Heart right ventricle (tissue), 16 donors: ENCODE results near the gene CUTC. TPM values are rescaled to one million over a fixed set of nuclear protein-coding genes. Genes with fewer than 3 reads are reported as not detected.
"Not testable (repeated sequence)": the region's sequence is repeated elsewhere in the genome, so short reads cannot be mapped to it uniquely, and the experiment has no call there.

Experiments
- ATAC-seq, 8 donors: fragments of 200-7000 bp; cut with Tn5 transposase; one replicate each; pipeline ENCODE4 v1.9.1; 2020; ENCODE audit warnings: mild to moderate bottlenecking in 8 of 8, moderate library complexity in 8 of 8, moderate number of reproducible peaks in 1 of 8
- DNase-seq, 2 donors: peaks; one replicate each; pipeline ENCODE4 v3.0.0-alpha.2; 2020
- H3K27ac ChIP-seq, 10 donors: fragments of 200-600 bp; sonication (generic) in 2 of 10; one replicate each; pipeline versions ENCODE4 v1.5.0 to v1.8.0; 2020 to 2022; ENCODE audit warnings: mild to moderate bottlenecking in 3 of 10
- H3K27me3 ChIP-seq, 7 donors: fragments of 200-600 bp; one replicate each; pipeline ENCODE4 v1.8.0; 2021 to 2022; ENCODE audit warnings: mild to moderate bottlenecking in 2 of 7
- H3K36me3 ChIP-seq, 9 donors: fragments of 200-600 bp; sonication (generic) in 1 of 9; one replicate each; pipeline versions ENCODE4 v1.5.0 to v1.8.0; 2020 to 2022; ENCODE audit warnings: mild to moderate bottlenecking in 2 of 9
- H3K4me1 ChIP-seq, 9 donors: fragments of 200-600 bp; sonication (generic) in 1 of 9; one replicate each; pipeline versions ENCODE4 v1.5.0 to v1.8.0; 2020 to 2022; ENCODE audit warnings: mild to moderate bottlenecking in 4 of 9
- H3K4me3 ChIP-seq, 10 donors: fragments of 200-600 bp; sonication (generic) in 2 of 10; one replicate each; pipeline versions ENCODE4 v1.5.0 to v1.8.0; 2020 to 2022; ENCODE audit warnings: mild to moderate bottlenecking in 7 of 10, moderate library complexity in 2 of 10
- H3K9me3 ChIP-seq, 11 donors: fragments of 200-600 bp in 10 of 11; sonication (generic) in 2 of 11; one replicate each; pipeline versions ENCODE4 v1.5.0 to v1.8.0; 2013 to 2022; ENCODE audit warnings: mild to moderate bottlenecking in 2 of 11, control low read depth in 1 of 11, moderate library complexity in 1 of 11
- CTCF ChIP-seq, 9 donors: fragments of 200-600 bp; sonication (generic) in 2 of 9; IDR thresholded peaks; one replicate each; pipeline versions ENCODE4 v1.5.0 to v1.8.0; 2021 to 2022; ENCODE audit warnings: antibody characterized with exemption in 9 of 9, mild to moderate bottlenecking in 5 of 9, moderate library complexity in 1 of 9
- WGBS, 2 donors: extraction: QIAGEN DNeasy Blood & Tissue Kit; methylation state at CpG; one replicate each; pipeline ENCODE4 v1.1.7; 2013; ENCODE audit warnings: inconsistent platforms in 1 of 2; 5-methylcytosine and 5-hydroxymethylcytosine counted together
- intact Hi-C, 10 donors: fragments of 100-400 bp; cut with DNase I; formaldehyde crosslinking; loops; one replicate each; pipeline versions ENCODE4 v1.11.1 to v1.14.2; 2022
- polyA plus RNA-seq, 2 donors: library from polyadenylated mRNA; stranded (reverse); fragments of 200-250 nt; gene quantifications; one replicate each; pipeline ENCODE4 v1.2.3, GENCODE V29; 2013
- total RNA-seq, 10 donors: library from RNA; stranded (reverse); fragmentation: NEBNext Ultra II Directional in 3 of 10; extraction: Animal tissue kit (Norgen Biotek cat#: 25700) in 3 of 10; gene quantifications; one replicate each; pipeline versions ENCODE4 v1.2.1 to v1.2.4, GENCODE V29; 2021 to 2023
- donor health status: Arrhythmogenic right ventricular cardiomyopathy.
- donor health status: ischemic (EF 13 %, LVEDD 7.1; RV severe dilation, severe dysfunction).
- donor health status: healthy with polysubstance abuse.
- donor health status: DM: no; HTN: yes; CAD: no.
- donor health status: DM: no; HTN: no; CAD: no.
- donor health status: ischemic (EF 25% LVEDD 6.9; RV normal size, moderate dysfunction).
- donor health status: ischemic (EF 25% LVEDD 5.7; RV mildly dilated, moderate dysfunction).
- donor health status: healthy.
- donor health status: DM: yes; HTN: yes; CAD: no.
- donor health status: Ischemic cardiomyopathy.
- donor health status: ischemic (EF 35%, LVEDD 5.7; RV mildly dilated, moderate dysfunction).
- donor health status: nonischemic (EF 11% LVEDD 7.7; RV severe dilation, severe dysfunction).
- donor health status: DM: yes; HTN: yes; CAD: no.
- donor health status: PGD.
- donor health status: ischemic (EF 29% LVEDD 5.4; RV normal size, mild dysfunction).
- donor health status: nonischemic (EF 23%, LVEDD 6.1; RV moderate dilation, normal function).

CUTC gene
- total and polyA plus RNA-seq, 12 donors = 29.7 to 43.7 (median 35.7) TPM

GRCh38 chr10:99733366-99733765 lies 1.3 kb downstream of the CUTC start:
- DNase-seq (no peak), ATAC-seq (no peak)
- Histone ChIP-seq H3K4me3 (peak overlapping the region in 6 of 10 donors; percentile 1 to 94 (median 85)), H3K27me3 (no peaks in the 10 kb centered on the region), H3K4me1 (peaks cover 0 to 41% (median 24%) of the 10 kb centered on the region in 9 donors), H3K9me3 (no peaks in the 10 kb centered on the region), H3K27ac (peak overlapping the region in 1 of 10 donors; percentile 97), H3K36me3 (peaks cover 0 to 41% (median 12%) of the 10 kb centered on the region in 9 donors)
- intact Hi-C loops = loop anchor here in 3 of 10 donors (2.0 to 10.0 kb wide), 3 partner anchors 111 to 303 kb away; partner anchors contain the start of genes GOT1 (in 2 of the 3) and SLC25A28 (in 1 of the 3)
- no peak for TF ChIP-seq CTCF (IDR thresholded peaks at IDR 0.05)
- WGBS, 2 donors = 76 to 77% methylated on average over 8 of the region's 8 CpGs

GRCh38 chr10:99734111-99734510 lies 2.1 kb downstream of the CUTC start:
- intact Hi-C loops = loop anchor here in 2 of 10 donors (5.0 to 10.0 kb wide), 2 partner anchors 112 to 299 kb away; partner anchors contain the start of genes GOT1 (in 1 of the 2) and SLC25A28 (in 1 of the 2)
- Histone ChIP-seq H3K4me1 (peaks cover 0 to 41% (median 24%) of the 10 kb centered on the region in 9 donors), H3K36me3 (peaks cover 0 to 41% (median 13%) of the 10 kb centered on the region in 9 donors)
- not testable (repeated sequence) for DNase-seq, ATAC-seq, H3K27me3 ChIP-seq, H3K4me3 ChIP-seq, H3K9me3 ChIP-seq, H3K27ac ChIP-seq
- WGBS, 2 donors = 97 to 100% methylated on average over 10 of the region's 10 CpGs

GRCh38 chr10:99740260-99740659 lies 8.2 kb downstream of the CUTC start:
- Histone ChIP-seq H3K27me3 (no peaks in the 10 kb centered on the region), H3K9me3 (peaks cover 0 to 27% (median 12%) of the 10 kb centered on the region in 11 donors), H3K4me1 (peaks cover 0 to 38% (median 3%) of the 10 kb centered on the region in 9 donors), H3K36me3 (peaks cover 0 to 95% (median 49%) of the 10 kb centered on the region in 9 donors), H3K4me3 (no peak overlapping the region), H3K27ac (no peak overlapping the region)
- WGBS, 2 donors = 98 to 100% methylated on average over 2 of the region's 2 CpGs
- intact Hi-C loops = no loop called here
- no peak for ATAC-seq
- no peak for DNase-seq
- no peak for TF ChIP-seq CTCF (IDR thresholded peaks at IDR 0.05)

- 95 to 98% methylated on average over 3 of the region's 3 CpGs for WGBS, 2 donors
- Histone ChIP-seq H3K4me1 (peaks cover 0 to 34% (median 1%) of the 10 kb centered on the region in 9 donors), H3K9me3 (peaks cover 0 to 27% (median 12%) of the 10 kb centered on the region in 11 donors), H3K27ac (no peak overlapping the region), H3K36me3 (peaks cover 0 to 100% (median 50%) of the 10 kb centered on the region in 9 donors), H3K27me3 (no peaks in the 10 kb centered on the region), H3K4me3 (no peak overlapping the region)
- ATAC-seq (no peak), DNase-seq (no peak)
- intact Hi-C loops = no loop called here
- no peak for TF ChIP-seq CTCF (IDR thresholded peaks at IDR 0.05)
Observed at GRCh38 chr10:99740933-99741559, 9.0 kb downstream of the CUTC start.

DNA sequence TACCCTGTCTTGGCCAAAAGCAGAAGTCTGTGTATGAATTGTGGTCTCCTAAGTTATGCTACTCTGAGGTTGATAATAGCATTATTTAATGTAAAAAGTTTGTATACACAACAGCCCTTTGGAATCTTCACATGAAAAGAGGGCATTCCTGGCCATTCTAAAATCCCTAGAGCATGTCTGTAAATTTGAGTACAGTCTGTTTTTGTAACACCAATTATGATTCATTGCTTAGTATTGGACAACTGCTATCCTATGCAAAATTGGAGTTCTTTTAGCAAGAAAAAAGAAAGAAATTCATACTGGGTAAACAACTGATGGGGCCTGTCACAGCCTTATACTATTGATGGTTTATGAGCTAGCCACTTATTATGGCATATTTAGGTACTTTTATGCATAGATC lies 10.2 kb downstream of the CUTC start:
- Histone ChIP-seq H3K27ac (peak overlapping the region in 4 of 10 donors; percentile 7 to 50 (median 27)), H3K27me3 (no peaks in the 10 kb centered on the region), H3K4me3 (no peak overlapping the region), H3K4me1 (peaks cover 0 to 30% (median 0%) of the 10 kb centered on the region in 9 donors), H3K9me3 (peaks cover 0 to 27% (median 12%) of the 10 kb centered on the region in 11 donors), H3K36me3 (peaks cover 0 to 100% (median 53%) of the 10 kb centered on the region in 9 donors)
- no peak for TF ChIP-seq CTCF (IDR thresholded peaks at IDR 0.05)
- intact Hi-C loops = no loop called here
- DNase-seq (no peak), ATAC-seq (no peak)
